Measurements from ENCODE around the gene GANAB. TPM values are rescaled to one million over a fixed set of nuclear protein-coding genes. Genes with fewer than 3 reads are reported as not detected.
"Not testable (repeated sequence)": the region's sequence is repeated elsewhere in the genome, so short reads cannot be mapped to it uniquely, and the experiment has no call there.

GANAB gene
- total RNA-seq, 1 donor from 2014 or later = 158 TPM

DNA sequence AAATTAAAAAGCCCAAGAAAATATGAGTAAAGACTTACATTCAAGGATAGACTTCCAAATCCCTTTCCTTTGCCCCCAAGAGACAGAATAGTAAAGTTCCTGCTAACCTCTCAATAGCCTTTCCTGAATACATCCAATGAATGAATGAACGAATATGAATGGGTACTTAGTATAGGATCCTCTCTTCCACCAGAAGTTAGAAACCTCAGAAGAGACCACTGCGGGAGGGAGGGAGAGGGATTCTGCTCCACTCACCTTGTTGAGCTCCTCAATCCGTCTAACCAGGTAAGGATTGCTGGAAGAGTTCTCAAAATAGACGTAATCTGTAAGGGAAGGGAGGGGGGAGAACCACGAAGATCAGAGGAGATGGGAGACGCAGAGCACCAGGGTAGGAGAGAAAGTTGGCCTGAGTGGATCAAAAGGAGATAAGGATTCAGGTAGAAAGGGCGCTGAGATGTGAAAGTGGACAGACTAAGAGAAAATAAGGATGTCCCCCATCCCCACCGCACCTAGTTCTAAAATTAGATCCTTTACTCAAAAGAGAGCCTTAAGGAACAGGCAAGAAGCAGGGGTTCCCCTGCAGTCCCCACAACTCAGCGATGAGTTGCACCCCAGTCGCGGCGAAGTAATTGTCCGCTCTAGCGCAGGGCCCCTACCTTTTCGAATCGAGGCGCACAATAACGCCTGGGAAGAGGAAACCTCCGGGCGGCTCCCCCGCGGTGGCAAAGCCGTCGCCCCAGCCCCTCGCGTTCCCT lies 45.9 kb downstream of the GANAB start:
- DNase-seq = no peak

GRCh38 chr11:62599901-62600300 lies 46.5 kb downstream of the GANAB start:
- DNase-seq = no peak

- peak; percentile 98 for DNase-seq
These were observed 47.2 kb downstream of the GANAB start for GRCh38 chr11:62599069-62599696.

- DNase-seq = no peak
These were observed 51.3 kb downstream of the GANAB start for GRCh38 chr11:62595124-62595523.

DNA sequence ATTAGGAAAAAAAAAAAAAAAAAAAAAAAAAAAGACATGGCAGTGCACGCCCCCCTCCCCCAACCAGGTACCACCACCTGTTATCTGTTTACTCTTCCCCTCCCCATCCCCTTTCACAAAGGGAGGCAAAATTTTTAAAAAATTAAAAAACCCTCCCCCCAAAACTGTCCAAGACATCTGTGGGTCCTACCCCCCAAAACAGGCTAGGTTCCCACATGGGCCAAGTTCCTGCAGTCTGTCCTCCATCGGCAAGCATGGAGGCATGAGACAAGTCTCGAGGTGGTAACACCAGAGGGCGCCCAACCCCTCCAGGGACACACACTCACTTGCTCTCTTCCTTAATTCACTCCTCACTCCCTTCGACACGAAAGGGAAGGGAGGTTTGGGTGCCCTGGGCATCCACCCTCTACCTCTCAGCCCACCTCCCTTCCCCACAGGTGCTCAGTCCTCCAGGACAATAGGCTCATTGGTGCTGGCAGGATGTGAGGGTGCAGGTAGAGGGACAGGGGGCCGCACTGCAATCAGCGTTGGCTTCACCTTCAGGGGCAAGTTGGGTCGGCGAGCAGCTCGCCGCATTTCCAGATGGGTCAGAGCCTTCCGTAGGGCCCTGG lies 52.9 kb downstream of the GANAB start:
- DNase-seq = peak; percentile 73

DNA sequence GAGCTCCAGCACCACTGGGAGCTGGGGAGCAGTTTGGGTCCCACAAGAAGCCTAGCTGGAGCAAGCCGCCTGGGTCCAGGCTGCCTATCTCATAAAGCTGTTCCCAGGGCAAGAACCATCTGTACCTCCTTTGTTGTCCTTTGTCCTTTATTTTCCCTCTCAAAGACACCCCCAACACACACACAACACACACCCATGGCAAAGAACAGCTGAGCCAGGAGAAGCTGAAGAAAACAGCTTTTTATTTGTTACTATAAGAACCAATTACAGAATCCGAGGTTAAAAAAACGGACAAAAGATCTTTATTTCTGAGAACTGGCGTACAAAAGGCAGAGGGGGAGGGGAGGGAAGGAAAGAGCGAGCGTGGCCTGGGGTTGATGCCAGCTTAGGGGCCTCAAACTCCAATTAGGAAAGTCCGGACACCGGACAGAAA lies 53.4 kb downstream of the GANAB start:
- DNase-seq = no peak

GRCh38 chr11:62592146-62592815 lies 54.1 kb downstream of the GANAB start:
- DNase-seq = no peak

- DNase-seq = peak; percentile 99
These were observed 54.8 kb downstream of the GANAB start, which contains the start of gene TUT1 for GRCh38 chr11:62591448-62592145. Gene TUT1, minus strand, starts transcription at chr11:62591523. Its CDS starts 38 bp downstream, at chr11:62591485.

DNA sequence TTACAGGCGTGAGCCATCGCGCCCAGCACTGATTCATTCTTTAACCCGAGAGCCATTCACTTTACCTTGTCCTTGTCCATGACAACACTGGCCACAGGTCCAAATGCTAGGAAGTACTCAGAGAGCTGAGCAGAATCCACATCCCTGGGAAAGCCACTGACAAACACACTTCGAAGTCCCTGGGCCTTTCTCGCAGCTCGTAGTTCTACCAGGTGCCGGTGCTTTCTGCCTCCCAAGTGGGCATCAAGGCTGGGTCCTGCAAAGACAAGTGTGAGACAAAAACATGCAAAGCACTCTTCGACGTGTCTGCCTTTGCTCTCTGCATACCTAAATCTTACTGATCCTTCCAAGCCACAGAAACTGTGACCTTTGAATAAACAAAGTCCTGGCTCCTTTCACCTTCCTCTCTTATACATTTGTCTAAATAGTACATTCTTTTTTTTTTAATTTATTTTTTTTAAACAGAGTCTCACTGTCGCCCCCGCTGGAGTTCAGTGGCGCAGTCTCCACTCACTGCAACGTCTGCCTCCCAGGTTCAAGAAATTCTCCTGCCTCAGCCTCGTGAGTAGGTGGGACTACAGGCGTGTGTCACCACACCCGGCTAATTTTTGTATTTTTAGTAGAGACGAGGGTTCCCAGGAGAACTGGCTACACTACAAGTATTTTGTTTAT lies 57.3 kb downstream of the GANAB start:
- no peak for DNase-seq

DNA sequence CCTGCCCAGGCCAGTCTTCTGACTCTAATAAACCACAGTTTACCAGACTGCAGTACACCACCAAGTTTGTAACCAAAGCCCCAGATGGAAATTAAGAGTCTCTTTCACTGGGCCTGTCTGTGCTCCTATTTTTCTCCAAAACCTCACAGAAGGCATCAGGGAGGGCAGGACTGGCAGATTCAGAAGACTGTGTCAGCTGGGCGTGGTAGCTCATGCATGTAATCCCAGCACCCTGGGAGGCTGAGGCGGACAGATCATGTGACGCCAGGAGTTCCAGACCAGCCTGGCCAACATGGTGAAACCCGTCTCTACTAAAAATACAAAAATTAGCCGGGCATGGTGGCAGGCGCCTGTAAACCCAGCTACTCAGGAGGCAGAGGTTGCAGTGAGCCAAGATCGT lies 61.1 kb downstream of the GANAB start:
- DNase-seq = not testable (repeated sequence)

- not testable (repeated sequence) for DNase-seq
These were observed 64.7 kb downstream of the GANAB start for GRCh38 chr11:62581735-62582134.

DNA sequence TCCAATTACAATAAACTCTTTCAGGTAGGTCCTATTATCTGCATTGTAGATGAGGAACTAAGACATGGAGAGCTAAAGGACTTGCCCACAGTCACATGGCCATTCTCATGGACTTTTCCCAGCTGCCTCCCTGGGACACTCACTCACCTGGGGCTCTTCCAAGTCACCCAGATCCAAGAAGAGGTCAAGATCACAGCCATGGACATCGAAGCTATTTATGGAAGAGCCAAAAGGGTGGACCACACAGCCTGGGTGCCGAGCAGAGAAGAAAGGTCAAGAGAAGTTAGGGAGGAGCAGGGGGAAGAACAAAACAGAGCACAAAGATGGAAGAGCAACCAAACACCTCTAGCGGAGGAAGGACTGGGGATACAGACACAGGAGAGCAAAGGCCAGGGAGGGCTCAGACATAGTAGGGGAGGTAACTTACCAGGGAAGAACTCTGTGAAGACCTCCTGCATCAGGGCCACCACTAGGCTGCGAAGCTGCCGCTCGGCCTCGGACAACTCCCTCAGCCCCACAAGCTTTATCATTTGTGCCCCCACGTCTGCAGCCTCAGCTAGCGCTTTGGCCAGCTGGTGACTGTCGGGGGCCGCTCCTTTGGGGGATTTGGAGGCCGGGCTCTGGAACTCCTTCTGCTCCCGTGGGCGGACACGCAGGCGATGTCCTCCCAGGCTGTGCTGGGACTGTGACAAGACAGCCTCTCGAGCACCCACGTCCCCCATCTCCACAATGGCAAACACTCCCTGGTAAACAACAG lies 65.3 kb downstream of the GANAB start:
- DNase-seq = no peak

- DNase-seq = no peak
These were observed 67.2 kb downstream of the GANAB start for GRCh38 chr11:62579252-62579651.

DNA sequence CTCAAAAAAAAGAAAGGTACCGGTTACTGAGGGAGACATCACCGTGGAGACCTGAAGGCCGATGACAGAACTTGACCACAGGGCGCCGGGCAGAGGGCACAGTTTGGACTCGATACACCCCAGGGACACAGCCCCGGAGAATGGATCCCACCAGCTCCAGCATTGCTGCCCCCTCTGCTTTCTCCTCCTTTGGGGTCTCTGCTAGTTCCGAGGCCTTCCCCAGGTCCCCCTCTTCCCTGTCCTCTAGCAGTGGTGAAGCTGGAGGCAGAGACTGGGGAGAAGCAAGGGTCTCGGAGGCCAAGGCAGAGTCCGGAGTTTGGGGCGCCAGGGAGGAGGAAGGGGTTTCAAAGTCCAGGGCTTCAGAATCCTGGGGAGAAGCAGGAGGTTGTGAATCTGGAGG lies 67.9 kb downstream of the GANAB start:
- DNase-seq = no peak

- DNase-seq = no peak
These were observed 69.2 kb downstream of the GANAB start for GRCh38 chr11:62577046-62577714.

DNA sequence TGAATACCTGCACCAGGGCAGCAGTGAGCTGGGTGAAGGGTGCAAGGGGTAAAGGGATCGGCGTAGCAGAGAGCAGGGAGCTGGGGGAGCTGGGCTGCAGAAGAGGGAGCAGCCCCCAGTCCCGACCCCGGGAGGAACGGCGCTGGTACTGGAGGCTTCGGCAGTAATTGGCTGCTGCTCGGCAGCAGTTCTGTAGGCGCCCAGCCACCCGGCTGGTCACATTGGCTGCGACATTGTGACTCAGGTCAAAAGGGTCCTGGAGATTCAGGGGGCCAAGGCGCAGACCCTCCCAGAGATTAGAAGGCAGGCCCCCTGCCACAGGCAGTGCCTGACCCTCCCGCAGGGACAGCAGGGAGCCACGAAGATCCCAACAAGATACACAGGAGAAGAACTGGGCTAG lies 70.6 kb downstream of the GANAB start:
- DNase-seq = no peak

GRCh38 chr11:62575156-62575555 lies 71.3 kb downstream of the GANAB start:
- no peak for DNase-seq
